ENCODE measurements around the gene CFI. TPM values are rescaled to one million over a fixed set of nuclear protein-coding genes. Genes with fewer than 3 reads are reported as not detected.

CFI gene
- total RNA-seq, 1 donor from 2014 or later: not detected

- Mint-ChIP-seq H3K27me3 (ENCODE audit: low read depth) (peaks cover 6% of the 10 kb centered on the region), H3K27ac (ENCODE audit: unreplicated experiment) (no peak overlapping the region), H3K4me1 (no peaks in the 10 kb centered on the region), H3K9me3 (no peaks in the 10 kb centered on the region), H3K36me3 (ENCODE audit: low read depth) (no peaks in the 10 kb centered on the region), H3K4me3 (no peak overlapping the region)
- TF ChIP-seq CTCF (conservative IDR thresholded peaks at IDR 0.05): no peak
- no peak for DNase-seq (ENCODE audit: low read depth, low spot score)
These were observed 51.1 kb downstream of the CFI start for GRCh38 chr4:109750652-109751244.

GRCh38 chr4:109749388-109750082 lies 52.3 kb downstream of the CFI start:
- H3K27ac Mint-ChIP-seq (ENCODE audit: unreplicated experiment): no peak overlapping the region
- H3K9me3 Mint-ChIP-seq: no peaks in the 10 kb centered on the region
- no peak for DNase-seq (ENCODE audit: low read depth, low spot score)
- TF ChIP-seq CTCF (conservative IDR thresholded peaks at IDR 0.05): no peak
- H3K4me3 Mint-ChIP-seq: no peak overlapping the region
- no peaks in the 10 kb centered on the region for H3K36me3 Mint-ChIP-seq (ENCODE audit: low read depth)
- peaks cover 6% of the 10 kb centered on the region for H3K27me3 Mint-ChIP-seq (ENCODE audit: low read depth)
- H3K4me1 Mint-ChIP-seq: no peaks in the 10 kb centered on the region

DNA sequence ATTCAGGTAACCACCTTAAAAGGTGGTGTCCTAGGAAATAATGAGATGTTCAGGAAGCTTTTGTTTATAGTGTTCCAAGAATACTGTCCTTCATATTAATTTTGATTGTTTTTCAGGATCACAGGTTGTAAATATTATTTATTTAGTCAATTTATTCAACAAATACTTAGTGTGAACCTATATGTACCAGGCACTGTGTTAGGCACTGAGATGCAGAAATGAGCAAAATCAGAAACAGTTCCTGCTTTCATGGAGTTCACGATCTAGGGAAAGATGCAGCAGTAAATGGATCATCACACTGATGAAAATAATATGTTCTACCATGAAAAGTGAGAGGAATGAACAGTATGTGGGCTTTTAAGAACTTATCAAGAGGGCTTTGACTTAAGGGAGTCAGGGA lies 53.7 kb downstream of the CFI start:
- H3K4me3 Mint-ChIP-seq: no peak overlapping the region
- no peak for DNase-seq (ENCODE audit: low read depth, low spot score)
- H3K27me3 Mint-ChIP-seq (ENCODE audit: low read depth): peaks cover 9% of the 10 kb centered on the region
- no peak for TF ChIP-seq CTCF (conservative IDR thresholded peaks at IDR 0.05)
- H3K4me1 Mint-ChIP-seq: no peaks in the 10 kb centered on the region
- H3K36me3 Mint-ChIP-seq (ENCODE audit: low read depth): no peaks in the 10 kb centered on the region
- H3K9me3 Mint-ChIP-seq: no peaks in the 10 kb centered on the region
- no peak overlapping the region for H3K27ac Mint-ChIP-seq (ENCODE audit: unreplicated experiment)

GRCh38 chr4:109746728-109747127 lies 55.1 kb downstream of the CFI start:
- no peak for DNase-seq (ENCODE audit: low read depth, low spot score)
- no peak for TF ChIP-seq CTCF (conservative IDR thresholded peaks at IDR 0.05)
- H3K9me3 Mint-ChIP-seq: no peaks in the 10 kb centered on the region

DNA sequence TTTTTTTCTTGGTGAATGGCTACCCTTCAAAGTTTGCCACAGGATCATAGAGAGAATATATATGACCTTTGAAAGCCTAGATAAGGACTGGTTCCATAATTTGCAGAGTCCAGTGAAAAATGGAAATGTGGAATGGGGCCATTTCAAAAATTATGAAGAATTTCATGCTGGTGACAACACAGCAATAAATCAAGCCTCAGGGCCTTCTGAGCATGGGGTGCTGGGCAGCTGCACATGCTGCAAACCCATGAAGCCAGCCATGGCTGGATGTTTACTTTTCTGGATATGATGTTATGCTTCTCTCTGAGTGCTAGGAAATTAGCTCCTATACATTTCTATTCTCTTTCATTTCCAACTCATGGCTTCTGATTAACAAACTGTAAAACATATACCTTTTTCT lies 56.0 kb downstream of the CFI start:
- DNase-seq (ENCODE audit: low read depth, low spot score): no peak
- Mint-ChIP-seq H3K4me3 (no peak overlapping the region), H3K36me3 (ENCODE audit: low read depth) (no peaks in the 10 kb centered on the region), H3K4me1 (no peaks in the 10 kb centered on the region), H3K9me3 (no peaks in the 10 kb centered on the region), H3K27ac (ENCODE audit: unreplicated experiment) (no peak overlapping the region), H3K27me3 (ENCODE audit: low read depth) (peaks cover 18% of the 10 kb centered on the region)
- no peak for TF ChIP-seq CTCF (conservative IDR thresholded peaks at IDR 0.05)

More at GRCh38 chr4:109746728-109747127, 55.1 kb downstream of the CFI start:
- Mint-ChIP-seq H3K4me3 (no peak overlapping the region), H3K36me3 (ENCODE audit: low read depth) (no peaks in the 10 kb centered on the region), H3K27ac (ENCODE audit: unreplicated experiment) (no peak overlapping the region), H3K4me1 (no peaks in the 10 kb centered on the region), H3K27me3 (ENCODE audit: low read depth) (peaks cover 18% of the 10 kb centered on the region)

All from neural crest cell (in vitro differentiated cells).